DOHH2 (cell line): ENCODE data around the gene VPS9D1.
A peak's percentile ranks its signal among the peaks of the same experiment; 100 is the strongest.
"Not testable (repeated sequence)": the region's sequence is repeated elsewhere in the genome, so short reads cannot be mapped to it uniquely, and the experiment has no call there.

ENCODE experiments used
- H3F3A ChIP-seq: fragments of 200-600 bp; sonication (generic), shearing (Covaris generic); 2 replicates; pipeline ENCODE4 v1.6.0; 2016; ENCODE audit warnings: antibody characterized with exemption, mild to moderate bottlenecking; ENCODE audit not compliant: control insufficient read depth, insufficient read depth
- H3K27ac ChIP-seq: fragments of 200-600 bp; sonication (generic); 2 replicates; pipeline ENCODE4 v1.5.1; 2014; ENCODE audit warnings: low read depth, mild to moderate bottlenecking, low read length, moderate library complexity
- H3K27me3 ChIP-seq: fragments of 200-600 bp; sonication (generic); 2 replicates; pipeline ENCODE4 v1.6.1; 2014; ENCODE audit warnings: mild to moderate bottlenecking, low read length, mixed read lengths; ENCODE audit not compliant: control insufficient read depth
- H3K36me3 ChIP-seq: fragments of 200-600 bp; sonication (generic); 2 replicates; pipeline ENCODE4 v1.6.1; 2014; ENCODE audit warnings: mild to moderate bottlenecking, low read length, moderate library complexity, mixed read lengths; ENCODE audit not compliant: control insufficient read depth
- H3K4me1 ChIP-seq: fragments of 200-600 bp; sonication (generic); 2 replicates; pipeline ENCODE4 v1.6.1; 2014; ENCODE audit warnings: mild to moderate bottlenecking, low read length, mixed read lengths; ENCODE audit not compliant: control insufficient read depth
- H3K4me2 ChIP-seq: fragments of 200-600 bp; sonication (generic); 2 replicates; pipeline ENCODE4 v1.6.0; 2014; ENCODE audit warnings: mild to moderate bottlenecking, low read length, moderate library complexity
- H3K4me3 ChIP-seq: fragments of 200-600 bp; sonication (generic); 2 replicates; pipeline ENCODE4 v1.5.1; 2014; ENCODE audit warnings: mild to moderate bottlenecking, low read length, mixed read lengths
- H3K79me2 ChIP-seq: fragments of 200-600 bp; sonication (generic); 2 replicates; pipeline ENCODE4 v1.6.1; 2014; ENCODE audit warnings: mild to moderate bottlenecking, low read length, mixed read lengths; ENCODE audit not compliant: control insufficient read depth
- H3K9me2 ChIP-seq: fragments of 200-600 bp; sonication (generic); replicated peaks from 2 replicates; pipeline ENCODE4 v1.6.1; 2014; ENCODE audit warnings: mild to moderate bottlenecking, low read length, mixed read lengths; ENCODE audit not compliant: control insufficient read depth
- H3K9me3 ChIP-seq: fragments of 200-600 bp; sonication (generic); 2 replicates; pipeline ENCODE4 v1.6.1; 2014; ENCODE audit warnings: antibody characterized with exemption, low read length, mixed read lengths; ENCODE audit not compliant: control insufficient read depth, insufficient read depth
- H4K20me1 ChIP-seq: fragments of 200-600 bp; sonication (generic); 2 replicates; pipeline ENCODE4 v1.6.0; 2014; ENCODE audit warnings: low read depth, mild to moderate bottlenecking, antibody characterized with exemption, low read length, moderate library complexity; ENCODE audit not compliant: control insufficient read depth, insufficient read depth
- CTCF ChIP-seq: fragments of 200-600 bp; sonication (generic); IDR thresholded peaks from one replicate; pipeline ENCODE4 v1.5.1; 2014; ENCODE audit warnings: antibody characterized with exemption, mild to moderate bottlenecking, low read depth, low read length; ENCODE audit not compliant: poor library complexity, severe bottlenecking
- EZH2phosphoT487 ChIP-seq: fragments of 200-600 bp; sonication (generic); IDR thresholded peaks from 2 replicates; pipeline ENCODE4 v1.6.1; 2017; ENCODE audit warnings: borderline replicate concordance, mild to moderate bottlenecking, antibody characterized with exemption, low read length, moderate library complexity, mixed read lengths

VPS9D1 gene

DNA sequence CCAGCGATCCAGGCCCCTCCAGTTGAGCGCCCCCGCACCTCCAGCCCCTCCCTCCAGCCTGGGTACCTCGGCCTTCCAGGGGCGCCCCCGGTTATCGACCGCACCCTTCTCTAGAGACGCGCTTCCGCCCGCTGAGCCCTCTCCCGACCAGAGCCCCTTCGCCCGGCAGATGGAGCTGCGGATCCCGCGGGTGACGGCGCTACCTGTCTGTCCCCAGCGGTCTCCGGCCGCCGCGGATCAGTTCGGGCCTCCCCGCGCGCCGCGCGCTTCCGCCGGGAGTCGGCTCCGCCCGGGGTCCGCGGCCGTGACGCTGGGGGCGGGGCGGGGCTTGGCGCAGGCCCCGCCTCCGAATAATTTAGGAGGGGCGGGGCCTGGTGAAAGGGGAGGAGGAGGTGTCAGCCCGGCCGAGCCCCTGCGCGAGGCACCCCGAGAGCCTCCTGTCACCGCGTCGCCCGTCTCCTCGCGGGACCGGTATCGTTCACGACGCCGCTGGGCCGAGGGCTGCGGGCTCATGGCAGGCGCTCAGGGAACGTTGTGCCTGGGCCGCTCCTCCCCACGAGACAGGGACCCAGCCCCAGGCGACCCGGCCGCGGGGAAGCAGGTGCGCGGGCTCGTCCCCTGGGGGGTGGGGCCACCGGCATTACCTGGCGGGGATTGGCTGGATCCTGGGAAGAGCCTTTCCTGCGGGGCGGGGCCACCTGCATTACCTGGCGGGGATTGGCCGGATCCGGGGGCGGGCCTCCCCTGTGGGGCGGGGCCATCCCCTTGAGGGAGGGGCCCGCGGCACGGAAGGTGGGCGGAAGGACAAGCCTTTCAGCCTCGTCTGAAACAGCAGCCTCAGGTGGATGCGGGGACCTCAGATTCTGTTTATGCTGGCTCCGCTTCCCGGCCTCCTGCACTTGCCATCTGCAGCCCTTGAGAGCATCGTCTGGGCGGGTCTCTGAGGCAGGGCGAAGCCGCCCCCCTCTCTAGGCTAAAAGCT, 19.0 kb downstream of the VPS9D1 start, which contains the start of gene SPATA2L:
Gene SPATA2L (minus strand): TSS at position 281 of the 982 bp plus-strand sequence. CDS start 473 bp downstream, outside the sequence.
- Histone ChIP-seq H3K27ac (peak within 1 kb of the TSS; percentile 36), H3K9me2 (no peaks in the 10 kb centered on the region), H3K4me3 (peak within 1 kb of the TSS; percentile 93), H3K9me3 (no peaks in the 10 kb centered on the region), H4K20me1 (no peaks in the 10 kb centered on the region; the same call in 1 of the 2 replicates), H3K4me2 (peak within 1 kb of the TSS; percentile 90), H3F3A (peaks cover 5% of the 10 kb centered on the region; the same call in 1 of the 2 replicates), H3K36me3 (peaks cover 4% of the 10 kb centered on the region; the same call in 1 of the 2 replicates), H3K79me2 (no peaks in the 10 kb centered on the region), H3K27me3 (no peaks in the 10 kb centered on the region), H3K4me1 (peaks cover 29% of the 10 kb centered on the region)
- no peak for TF ChIP-seq EZH2phosphoT487
- TF ChIP-seq CTCF: no peak

DNA sequence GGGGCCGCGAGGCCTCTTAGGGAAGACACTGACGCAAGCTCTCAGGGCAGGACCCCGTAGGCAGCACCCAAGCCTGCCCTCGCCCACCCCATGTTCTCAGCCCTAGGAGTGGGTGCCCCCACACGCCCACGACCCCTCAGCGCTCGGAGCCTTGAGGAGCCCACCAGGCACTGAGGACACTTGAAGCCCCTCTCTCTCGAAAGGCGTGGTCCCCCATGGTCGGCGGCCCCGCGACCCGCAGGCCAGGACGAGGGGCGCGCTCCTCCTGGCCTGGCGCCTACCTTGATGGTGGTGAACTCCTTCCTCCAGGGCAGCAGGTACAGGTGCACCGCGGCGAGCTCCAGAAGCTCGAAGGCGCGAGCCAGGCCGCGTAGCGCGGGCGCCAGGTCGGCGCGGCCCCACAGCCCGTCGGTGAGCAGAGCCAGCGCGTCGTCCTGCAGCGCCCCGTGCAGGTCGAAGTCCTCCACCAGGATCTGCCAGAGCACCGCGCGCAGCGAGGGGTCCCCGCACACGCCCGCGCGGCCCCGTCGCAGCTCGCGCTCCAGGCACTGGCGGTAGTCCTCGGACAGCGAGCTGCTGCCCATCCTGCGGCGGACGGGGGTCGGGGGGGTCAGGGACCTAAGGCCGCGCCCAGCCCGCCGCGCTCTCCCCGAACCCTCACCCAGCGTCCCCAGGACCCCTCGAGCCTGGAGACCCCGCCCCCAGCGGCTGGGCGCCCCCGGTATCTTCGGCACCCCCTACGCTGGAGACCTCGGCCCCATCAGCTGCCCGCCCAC, 19.9 kb downstream of the VPS9D1 start:
- H3K79me2 ChIP-seq: no peaks in the 10 kb centered on the region
- H3K4me3 ChIP-seq: peak overlapping the region; percentile 93
- H3K27ac ChIP-seq: peak overlapping the region; percentile 36
- no peaks in the 10 kb centered on the region for H3K27me3 ChIP-seq
- peaks cover 34% of the 10 kb centered on the region for H3K4me1 ChIP-seq
- H3F3A ChIP-seq: peaks cover 5% of the 10 kb centered on the region; the same call in 1 of the 2 replicates
- peak overlapping the region; percentile 90 for H3K4me2 ChIP-seq
- H3K9me2 ChIP-seq: no peaks in the 10 kb centered on the region
- TF ChIP-seq CTCF (peak; percentile 40), EZH2phosphoT487 (no peak)
- no peaks in the 10 kb centered on the region; the same call in 1 of the 2 replicates for H4K20me1 ChIP-seq
- H3K9me3 ChIP-seq: no peaks in the 10 kb centered on the region
- peaks cover 11% of the 10 kb centered on the region for H3K36me3 ChIP-seq

GRCh38 chr16:89700100-89700648, 20.5 kb downstream of the VPS9D1 start:
- TF ChIP-seq EZH2phosphoT487 (no peak), CTCF (peak; percentile 61)
- peaks cover 5% of the 10 kb centered on the region; the same call in 1 of the 2 replicates for H3F3A ChIP-seq
- H4K20me1 ChIP-seq: no peaks in the 10 kb centered on the region; the same call in 1 of the 2 replicates
- H3K9me2 ChIP-seq: no peaks in the 10 kb centered on the region
- H3K4me2 ChIP-seq: peak overlapping the region; percentile 90
- peaks cover 38% of the 10 kb centered on the region for H3K4me1 ChIP-seq
- H3K9me3 ChIP-seq: no peaks in the 10 kb centered on the region
- peaks cover 17% of the 10 kb centered on the region for H3K36me3 ChIP-seq
- H3K27me3 ChIP-seq: no peaks in the 10 kb centered on the region
- H3K27ac ChIP-seq: no peak overlapping the region; the same call in 1 of the 2 replicates
- no peaks in the 10 kb centered on the region for H3K79me2 ChIP-seq
- peak overlapping the region; percentile 93 for H3K4me3 ChIP-seq

- Histone ChIP-seq H3K4me1 (peaks cover 38% of the 10 kb centered on the region), H3K4me3 (peak overlapping the region; percentile 93), H3K36me3 (peaks cover 22% of the 10 kb centered on the region), H3K4me2 (peak overlapping the region; percentile 90)
- not testable (repeated sequence) for H3K9me2 ChIP-seq, H3F3A ChIP-seq, H3K9me3 ChIP-seq, H4K20me1 ChIP-seq, H3K27ac ChIP-seq, H3K27me3 ChIP-seq, H3K79me2 ChIP-seq
Observed at GRCh38 chr16:89699629-89700099, 21.0 kb downstream of the VPS9D1 start.

DNA sequence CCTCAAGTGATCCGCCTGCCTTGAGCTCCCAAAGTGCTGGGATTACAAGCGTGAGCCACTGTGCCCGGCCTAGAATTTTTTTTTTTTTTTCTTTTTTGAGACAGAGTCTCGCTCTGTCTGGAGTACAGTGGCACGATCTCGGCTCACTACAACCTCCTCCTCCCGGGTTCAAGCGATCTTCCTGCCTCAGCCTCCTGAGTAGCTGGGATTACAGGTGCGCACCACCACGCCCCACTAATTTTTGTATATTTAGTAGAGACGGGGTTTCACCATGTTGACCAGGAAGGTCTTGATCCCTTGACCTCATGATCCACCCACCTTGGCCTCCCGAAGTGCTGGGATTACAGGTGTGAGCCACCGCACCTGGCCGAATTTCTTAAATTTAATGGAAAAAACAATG, 22.0 kb downstream of the VPS9D1 start:
- not testable (repeated sequence) for H3K27ac ChIP-seq, H3K4me2 ChIP-seq, H3K9me2 ChIP-seq, H4K20me1 ChIP-seq, H3K79me2 ChIP-seq, H3K9me3 ChIP-seq, H3K4me3 ChIP-seq, H3K27me3 ChIP-seq, H3F3A ChIP-seq
- H3K36me3 ChIP-seq: peaks cover 32% of the 10 kb centered on the region
- H3K4me1 ChIP-seq: peaks cover 38% of the 10 kb centered on the region
